ENCODE data around the gene PLEKHM3. TPM values are rescaled to one million over a fixed set of nuclear protein-coding genes. Genes with fewer than 3 reads are reported as not detected.

Gene PLEKHM3
- total and polyA plus RNA-seq, 2 experiments from 2014 or later, result 6.7 to 8.0 TPM

DNA sequence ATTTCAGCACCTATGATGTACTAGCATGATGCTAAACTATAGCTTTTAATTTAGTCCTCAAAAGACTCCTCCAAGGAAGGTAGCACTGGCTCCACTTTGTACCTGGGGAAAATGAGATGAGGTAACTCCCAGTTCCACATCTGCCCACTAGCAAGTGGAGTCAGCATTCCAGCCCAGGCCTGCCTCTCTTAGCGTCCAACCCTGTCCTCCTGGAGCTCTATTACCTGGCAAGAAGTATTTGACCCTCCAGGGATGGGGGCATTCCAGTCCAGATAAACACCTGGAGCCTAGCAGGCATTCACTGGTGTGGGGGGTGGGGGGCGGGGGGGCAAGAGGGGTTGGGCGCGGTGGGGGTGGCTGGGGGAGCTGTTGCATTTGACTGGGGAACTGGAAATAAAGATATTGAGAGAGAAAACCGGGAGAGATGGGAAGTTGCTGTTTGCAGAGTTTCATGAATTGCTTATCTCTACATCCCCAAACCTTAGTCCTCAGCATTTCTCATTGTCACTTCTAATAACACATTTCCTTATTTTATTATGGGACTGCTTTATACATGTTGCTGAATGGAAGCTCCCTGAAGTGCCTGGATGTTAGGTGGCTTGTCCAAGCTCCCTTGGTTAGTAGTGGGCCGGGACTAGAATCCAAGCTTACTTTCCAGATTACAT lies 233.6 kb downstream of the PLEKHM3 start:
- no peaks in the 10 kb centered on the region for H3K36me3 ChIP-seq
- H3K4me3 ChIP-seq, result no peak overlapping the region
- H3K9me3 ChIP-seq (ENCODE audit: low read depth), result no peaks in the 10 kb centered on the region
- TF ChIP-seq, protein P1, sequence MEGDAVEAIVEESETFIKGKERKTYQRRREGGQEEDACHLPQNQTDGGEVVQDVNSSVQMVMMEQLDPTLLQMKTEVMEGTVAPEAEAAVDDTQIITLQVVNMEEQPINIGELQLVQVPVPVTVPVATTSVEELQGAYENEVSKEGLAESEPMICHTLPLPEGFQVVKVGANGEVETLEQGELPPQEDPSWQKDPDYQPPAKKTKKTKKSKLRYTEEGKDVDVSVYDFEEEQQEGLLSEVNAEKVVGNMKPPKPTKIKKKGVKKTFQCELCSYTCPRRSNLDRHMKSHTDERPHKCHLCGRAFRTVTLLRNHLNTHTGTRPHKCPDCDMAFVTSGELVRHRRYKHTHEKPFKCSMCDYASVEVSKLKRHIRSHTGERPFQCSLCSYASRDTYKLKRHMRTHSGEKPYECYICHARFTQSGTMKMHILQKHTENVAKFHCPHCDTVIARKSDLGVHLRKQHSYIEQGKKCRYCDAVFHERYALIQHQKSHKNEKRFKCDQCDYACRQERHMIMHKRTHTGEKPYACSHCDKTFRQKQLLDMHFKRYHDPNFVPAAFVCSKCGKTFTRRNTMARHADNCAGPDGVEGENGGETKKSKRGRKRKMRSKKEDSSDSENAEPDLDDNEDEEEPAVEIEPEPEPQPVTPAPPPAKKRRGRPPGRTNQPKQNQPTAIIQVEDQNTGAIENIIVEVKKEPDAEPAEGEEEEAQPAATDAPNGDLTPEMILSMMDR (IDR thresholded peaks at IDR 0.05; ENCODE audit: low read depth, low read length), result no peak
- DNase-seq (ENCODE audit: low read depth in 1 of 2, low spot score in 1 of 2), result no peak
- no peaks in the 10 kb centered on the region for H3K27me3 ChIP-seq
- no peak overlapping the region for H3K27ac ChIP-seq
- peaks cover 3% of the 10 kb centered on the region for H3K4me1 ChIP-seq (ENCODE audit: low read depth)

- H3K27me3 ChIP-seq, result no peaks in the 10 kb centered on the region
- no peaks in the 10 kb centered on the region for H3K36me3 ChIP-seq
- DNase-seq (ENCODE audit: low read depth in 1 of 2, low spot score in 1 of 2), result no peak
- H3K9me3 ChIP-seq (ENCODE audit: low read depth), result no peaks in the 10 kb centered on the region
- H3K4me1 ChIP-seq (ENCODE audit: low read depth), result no peaks in the 10 kb centered on the region
- TF ChIP-seq, protein P1 (IDR thresholded peaks at IDR 0.05; ENCODE audit: low read depth, low read length), result no peak
- H3K4me3 ChIP-seq, result no peak overlapping the region
- H3K27ac ChIP-seq, result no peak overlapping the region
These were observed 234.4 kb downstream of the PLEKHM3 start for GRCh38 chr2:207790898-207791297.

GRCh38 chr2:207787800-207788199 lies 237.5 kb downstream of the PLEKHM3 start:
- Histone ChIP-seq H3K27me3 (no peaks in the 10 kb centered on the region), H3K9me3 (ENCODE audit: low read depth) (no peaks in the 10 kb centered on the region)
- TF ChIP-seq, protein P1 (IDR thresholded peaks at IDR 0.05; ENCODE audit: low read depth, low read length), result no peak

GRCh38 chr2:207787017-207787416 lies 238.3 kb downstream of the PLEKHM3 start:
- no peak overlapping the region for H3K27ac ChIP-seq
- H3K4me1 ChIP-seq (ENCODE audit: low read depth), result no peaks in the 10 kb centered on the region
- H3K9me3 ChIP-seq (ENCODE audit: low read depth), result no peaks in the 10 kb centered on the region
- no peaks in the 10 kb centered on the region for H3K27me3 ChIP-seq
- TF ChIP-seq, protein P1 (IDR thresholded peaks at IDR 0.05; ENCODE audit: low read depth, low read length), result no peak
- no peak overlapping the region for H3K4me3 ChIP-seq
- no peak for DNase-seq (ENCODE audit: low read depth in 1 of 2, low spot score in 1 of 2)
- H3K36me3 ChIP-seq, result no peaks in the 10 kb centered on the region

More at GRCh38 chr2:207787800-207788199, 237.5 kb downstream of the PLEKHM3 start:
- Histone ChIP-seq H3K36me3 (no peaks in the 10 kb centered on the region), H3K27ac (no peak overlapping the region), H3K4me1 (ENCODE audit: low read depth) (no peaks in the 10 kb centered on the region), H3K4me3 (no peak overlapping the region)
- no peak for DNase-seq (ENCODE audit: low read depth in 1 of 2, low spot score in 1 of 2)

DNA sequence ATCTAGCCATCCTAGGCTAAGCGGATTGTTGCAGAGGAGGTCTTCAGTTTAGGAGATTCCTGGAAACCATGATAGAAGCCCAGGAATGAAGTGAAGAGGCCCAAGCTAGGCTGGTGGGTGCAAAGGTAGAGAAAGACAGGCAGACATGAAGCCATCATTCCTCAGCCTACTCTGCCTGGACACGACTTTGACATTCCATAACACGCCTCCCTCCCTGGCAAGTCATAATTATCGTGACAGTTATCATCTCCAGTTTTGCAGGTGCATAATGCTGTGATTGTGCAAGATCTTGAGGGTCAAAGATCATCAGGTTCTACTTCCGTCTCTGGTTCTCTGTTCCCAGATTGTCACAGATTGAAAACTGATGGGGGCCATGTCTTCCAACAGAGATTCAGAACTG lies 240.4 kb downstream of the PLEKHM3 start:
- H3K4me1 ChIP-seq (ENCODE audit: low read depth), result no peaks in the 10 kb centered on the region
- no peaks in the 10 kb centered on the region for H3K27me3 ChIP-seq
- no peak overlapping the region for H3K4me3 ChIP-seq
- no peak for DNase-seq (ENCODE audit: low read depth in 1 of 2, low spot score in 1 of 2)
- TF ChIP-seq, protein P1 (IDR thresholded peaks at IDR 0.05; ENCODE audit: low read depth, low read length), result no peak
- H3K36me3 ChIP-seq, result no peaks in the 10 kb centered on the region
- no peaks in the 10 kb centered on the region for H3K9me3 ChIP-seq (ENCODE audit: low read depth)
- no peak overlapping the region for H3K27ac ChIP-seq
